H1 (cell line): Measurements from ENCODE around the gene TNFRSF1A. TPM values are rescaled to one million over a fixed set of nuclear protein-coding genes. Genes with fewer than 3 reads are reported as not detected.

Experiments used
- HDAC6 ChIP-seq: IDR thresholded peaks from one replicate; pipeline ENCODE4 v1.7.1; 2012; ENCODE audit warnings: low read depth, mild to moderate bottlenecking, inconsistent platforms, low read length, moderate library complexity
- KDM4A ChIP-seq: IDR thresholded peaks from one replicate; pipeline ENCODE4 v1.7.1; 2012; ENCODE audit warnings: low read depth, mild to moderate bottlenecking, moderate library complexity, low read length, inconsistent platforms; ENCODE audit not compliant: severe bottlenecking
- NRF1 ChIP-seq: IDR thresholded peaks from 2 replicates; pipeline ENCODE4 v1.6.1; 2011; ENCODE audit warnings: mild to moderate bottlenecking, low read depth, low read length, improper control_type of control experiment
- TAF1 ChIP-seq: IDR thresholded peaks from 2 replicates; pipeline ENCODE4 v1.6.1; 2011; ENCODE audit warnings: mild to moderate bottlenecking, low read depth, low read length
- polyA plus RNA-seq, 7 experiments: library from polyadenylated mRNA; depleted of rRNA in 3 of 7; stranded (reverse) in 5 of 7; unstranded in 2 of 7; fragments of >200 nt in 5 of 7; fragments of 200-250 nt in 2 of 7; gene quantifications; 1 replicate in 5 of 7; 2 replicates in 1 of 7; 4 replicates in 1 of 7; pipeline versions ENCODE4 v1.2.1 to v1.2.3, GENCODE V29; 2011 to 2013; ENCODE audit warnings: missing spikeins in 2 of 7, mixed read lengths in 2 of 7
- total RNA-seq: library from RNA; stranded (reverse); fragmentation: NEBNext Ultra II Directional; extraction: Animal tissue kit (Norgen Biotek cat#: 25700); gene quantifications from 2 replicates; pipeline ENCODE4 v1.2.1, GENCODE V29; 2021

The TNFRSF1A gene
- total and polyA plus RNA-seq, 2 of the 8 experiments (the other 6 are each of a cell fraction or from before 2014, with no cell fraction given): 28.7 to 42.1 TPM

- TF ChIP-seq HDAC6 (no peak), NRF1 (no peak), TAF1 (no peak), KDM4A (peak; percentile 32)
Measured at GRCh38 chr12:6374028-6374785, 32.3 kb upstream of the TNFRSF1A start (continued).
